AG09319 (cell line): ENCODE measurements around the gene KIAA1755.

Experiments used
- DNase-seq: peaks from one replicate; pipeline ENCODE4 v3.0.0-alpha.2; 2010; ENCODE audit warnings: low read depth; ENCODE audit errors: extremely low read depth
- TF ChIP-seq, protein P1 (sequence below): IDR thresholded peaks from 2 replicates; pipeline ENCODE4 v1.5.1; 2011; ENCODE audit warnings: low read depth, mild to moderate bottlenecking, inconsistent platforms, low read length, moderate library complexity

Gene KIAA1755

DNA sequence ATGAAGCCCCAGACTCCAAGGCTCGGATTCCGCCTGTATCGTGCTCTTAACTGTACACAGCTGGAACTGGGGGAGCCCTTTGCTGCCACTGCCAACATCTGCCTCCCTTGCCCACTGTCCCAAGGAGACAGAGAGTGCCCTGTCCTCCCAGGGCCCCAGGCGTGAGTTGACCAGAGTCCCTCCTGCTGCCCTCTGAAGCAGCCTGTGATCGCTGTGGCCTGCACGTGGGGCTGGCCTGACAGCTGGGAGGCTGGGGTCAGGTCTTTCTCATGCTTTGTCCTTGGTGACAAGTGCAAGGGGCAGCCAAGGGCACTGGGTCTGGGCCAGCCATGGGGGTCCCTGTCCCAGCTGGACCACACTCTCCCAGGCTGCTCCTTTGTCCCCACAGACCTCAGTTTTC is 44.3 kb downstream of the KIAA1755 start:
- no peak for DNase-seq

DNA sequence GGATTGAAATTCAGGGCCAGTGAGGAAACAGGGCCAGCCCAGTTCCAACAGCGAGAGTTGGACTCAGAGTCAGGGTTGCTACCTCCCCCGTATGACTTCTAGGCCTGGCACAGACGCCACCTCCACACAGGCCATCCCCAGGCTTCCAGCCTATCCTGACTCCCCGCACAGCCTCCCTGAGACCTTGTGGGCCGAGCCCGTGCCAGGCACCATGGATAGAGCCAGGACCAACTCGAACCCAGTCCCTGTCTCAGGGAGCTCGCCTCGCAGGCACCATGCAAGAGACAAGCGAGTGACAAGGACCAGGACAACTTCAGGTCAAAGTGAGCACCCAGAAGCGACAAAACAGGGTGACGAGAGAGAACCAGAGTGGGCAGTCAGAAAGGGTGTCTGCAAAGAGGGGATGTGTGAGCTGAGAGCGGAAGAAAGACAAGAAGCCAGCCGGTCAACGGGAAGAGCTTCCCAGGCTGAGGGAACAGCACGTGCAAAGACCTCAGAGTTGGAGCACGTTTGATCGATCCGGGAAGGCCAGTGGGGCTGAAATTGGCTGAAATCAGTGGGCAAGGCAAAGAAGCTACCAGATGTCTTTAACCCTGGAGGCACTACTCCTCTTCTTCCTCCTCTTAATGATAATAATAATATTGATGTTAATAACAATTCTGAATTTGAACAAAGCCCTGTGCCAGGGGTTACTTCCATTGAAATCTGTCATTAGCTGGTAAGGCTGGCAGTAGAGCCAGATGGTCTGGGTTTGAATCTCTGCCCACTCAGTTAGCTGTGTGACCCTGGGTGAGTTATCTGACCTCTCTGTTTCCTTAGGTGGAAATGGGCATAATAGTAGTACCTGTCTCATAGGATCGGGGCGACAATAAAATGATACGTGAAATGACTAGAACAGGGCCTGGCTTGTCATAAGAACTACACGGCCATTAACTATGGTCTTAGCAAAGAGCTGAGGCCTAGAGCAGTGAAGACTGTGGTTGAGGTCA is 45.0 kb downstream of the KIAA1755 start:
- TF ChIP-seq, protein P1, sequence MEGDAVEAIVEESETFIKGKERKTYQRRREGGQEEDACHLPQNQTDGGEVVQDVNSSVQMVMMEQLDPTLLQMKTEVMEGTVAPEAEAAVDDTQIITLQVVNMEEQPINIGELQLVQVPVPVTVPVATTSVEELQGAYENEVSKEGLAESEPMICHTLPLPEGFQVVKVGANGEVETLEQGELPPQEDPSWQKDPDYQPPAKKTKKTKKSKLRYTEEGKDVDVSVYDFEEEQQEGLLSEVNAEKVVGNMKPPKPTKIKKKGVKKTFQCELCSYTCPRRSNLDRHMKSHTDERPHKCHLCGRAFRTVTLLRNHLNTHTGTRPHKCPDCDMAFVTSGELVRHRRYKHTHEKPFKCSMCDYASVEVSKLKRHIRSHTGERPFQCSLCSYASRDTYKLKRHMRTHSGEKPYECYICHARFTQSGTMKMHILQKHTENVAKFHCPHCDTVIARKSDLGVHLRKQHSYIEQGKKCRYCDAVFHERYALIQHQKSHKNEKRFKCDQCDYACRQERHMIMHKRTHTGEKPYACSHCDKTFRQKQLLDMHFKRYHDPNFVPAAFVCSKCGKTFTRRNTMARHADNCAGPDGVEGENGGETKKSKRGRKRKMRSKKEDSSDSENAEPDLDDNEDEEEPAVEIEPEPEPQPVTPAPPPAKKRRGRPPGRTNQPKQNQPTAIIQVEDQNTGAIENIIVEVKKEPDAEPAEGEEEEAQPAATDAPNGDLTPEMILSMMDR = no peak
- DNase-seq = no peak

More for the DNA sequence above, 44.3 kb downstream of the KIAA1755 start:
- TF ChIP-seq, protein P1 = no peak

DNA sequence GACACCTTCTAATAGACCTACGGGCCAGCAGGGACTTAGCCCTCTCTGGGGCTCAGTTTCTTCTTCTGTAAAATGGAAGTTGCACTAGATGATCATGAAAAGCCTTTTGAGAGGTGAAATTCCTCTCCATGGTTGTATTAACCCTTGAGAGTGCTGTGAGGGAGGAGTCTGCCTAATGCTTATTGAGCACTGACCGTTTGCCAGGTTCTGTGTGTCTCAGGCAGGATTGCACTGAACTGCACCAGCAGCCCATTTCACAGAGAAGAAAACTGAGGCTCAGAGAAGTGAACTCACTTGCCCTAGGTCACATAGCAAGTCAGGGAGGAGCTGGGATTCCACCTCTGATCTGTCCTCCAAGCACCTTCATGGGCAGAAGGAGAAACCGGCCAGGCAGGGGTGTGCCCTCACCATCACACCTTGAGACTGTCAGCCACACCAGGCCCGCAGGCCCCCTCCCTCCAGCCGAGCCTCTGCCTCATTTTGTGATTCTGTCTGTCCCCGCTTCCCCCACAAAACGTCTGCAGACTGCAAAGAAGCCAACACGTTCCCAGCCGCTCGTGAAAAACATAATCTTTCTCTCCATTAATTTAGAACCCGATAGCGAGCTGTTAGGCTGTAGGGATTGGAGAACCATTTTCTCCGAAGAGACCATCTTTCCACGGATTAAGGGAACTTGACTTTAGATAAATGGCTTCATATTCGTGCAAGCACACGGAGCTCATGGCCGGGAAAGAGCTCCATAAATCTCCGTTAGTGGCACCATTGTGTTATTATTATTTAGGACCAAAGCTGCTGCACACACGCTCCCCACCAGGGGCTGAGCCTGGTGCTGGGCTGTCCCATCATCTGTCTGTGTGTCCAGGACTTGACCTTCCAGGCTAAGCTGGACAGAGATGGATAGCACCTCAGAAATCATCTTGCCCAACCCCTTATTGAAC is 46.0 kb downstream of the KIAA1755 start:
- no peak for DNase-seq
- TF ChIP-seq, protein P1 = no peak

DNA sequence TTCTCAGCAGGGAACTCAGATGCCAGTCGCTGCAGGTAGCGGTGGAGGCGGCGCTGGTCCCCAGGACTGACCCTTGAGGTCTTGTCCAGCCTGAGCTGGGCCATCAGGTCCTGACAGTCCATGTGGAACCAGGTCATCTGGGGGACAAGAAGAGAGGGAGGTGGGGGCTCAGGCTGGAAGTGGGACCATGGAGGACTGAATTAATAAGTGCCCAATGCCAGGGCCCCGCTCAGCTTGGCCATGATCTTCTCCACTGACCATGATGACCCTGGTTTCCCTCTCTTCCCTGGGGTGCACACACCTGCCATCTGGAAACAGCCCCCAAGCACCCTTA is 47.0 kb downstream of the KIAA1755 start:
- TF ChIP-seq, protein P1 = no peak
- DNase-seq = no peak

DNA sequence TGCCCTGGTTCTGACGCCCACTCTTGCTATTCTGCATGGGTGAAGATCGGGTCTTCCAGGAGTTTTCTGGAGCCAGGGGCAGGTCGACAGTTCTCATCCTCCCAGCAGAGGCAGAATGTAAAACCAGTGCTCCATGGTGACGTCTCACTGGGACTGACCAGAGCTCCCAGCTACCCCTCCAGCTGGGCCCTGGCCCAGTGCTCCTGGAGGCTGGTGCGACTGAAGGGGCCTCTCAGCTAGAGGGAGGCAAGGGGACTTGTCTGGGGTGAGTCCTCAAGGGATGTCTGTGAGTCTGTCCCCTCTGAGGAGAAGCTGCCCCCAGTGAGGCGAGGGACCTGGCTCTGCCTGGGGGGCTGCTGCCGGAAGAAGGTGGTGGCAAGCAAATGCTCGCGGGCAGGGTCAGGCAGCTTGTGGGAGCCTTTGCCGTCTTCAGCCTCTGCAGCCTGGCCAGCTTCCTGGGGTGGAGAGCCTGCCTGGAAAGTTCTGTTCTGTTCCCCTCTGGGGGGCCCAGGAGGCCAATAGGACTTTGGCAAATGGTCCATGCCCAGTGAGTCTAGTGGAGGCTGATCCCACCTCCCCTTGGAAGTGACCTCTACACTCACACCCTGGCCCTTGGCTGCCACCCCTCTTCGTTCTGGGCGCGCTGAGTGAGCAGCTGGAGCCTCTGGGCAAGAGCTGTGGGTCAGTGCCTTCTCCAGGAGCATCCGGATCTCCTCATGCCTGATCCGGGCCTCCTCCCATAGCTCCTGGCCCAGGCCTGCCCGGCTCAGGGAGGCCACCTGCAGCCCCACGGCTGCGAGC is 47.5 kb downstream of the KIAA1755 start:
- DNase-seq = no peak
- TF ChIP-seq, protein P1 = no peak

DNA sequence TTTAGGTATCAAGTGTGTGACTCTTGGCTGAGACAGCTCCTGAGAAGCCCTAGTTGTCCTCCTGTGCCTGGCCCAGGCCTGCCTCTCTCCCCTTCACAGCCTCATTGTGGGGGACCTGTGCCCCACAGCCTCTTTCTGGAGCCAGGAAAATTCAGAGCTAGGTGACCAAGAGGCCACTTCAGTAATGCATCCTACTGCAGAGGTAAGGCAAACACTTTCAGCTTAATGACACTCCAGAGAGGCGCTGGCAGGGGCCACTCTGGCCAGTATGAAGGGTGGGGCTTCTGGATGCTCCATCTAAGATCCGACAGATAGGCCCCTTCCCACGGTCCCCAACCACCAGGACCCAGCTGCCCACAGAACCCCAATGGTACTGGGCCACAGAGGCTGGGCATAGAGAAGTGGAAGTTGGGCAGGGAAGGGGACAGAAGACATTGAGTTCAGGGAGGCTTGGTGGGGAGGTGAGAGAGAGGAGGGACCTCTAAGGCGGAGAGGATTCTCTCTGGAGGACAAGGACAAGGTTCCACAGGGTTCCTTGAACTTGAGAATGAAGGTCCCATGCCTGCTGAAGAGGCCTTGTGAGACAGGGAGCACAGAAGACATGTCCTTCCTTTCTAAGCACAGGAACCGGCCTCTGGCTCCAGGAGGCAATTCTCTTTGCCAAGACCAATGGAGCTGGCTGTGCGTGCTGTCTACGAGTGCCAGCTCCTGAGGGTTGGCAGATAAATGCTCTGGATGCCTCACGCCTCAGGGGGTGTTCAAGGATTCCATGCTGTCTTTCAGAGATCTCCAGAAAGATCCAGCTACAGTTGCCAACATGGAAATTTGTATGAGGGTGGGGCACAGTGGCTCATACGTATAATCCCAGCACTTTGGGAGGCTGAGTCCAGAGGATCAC is 49.1 kb downstream of the KIAA1755 start:
- TF ChIP-seq, protein P1 = no peak

More for the DNA sequence above, 49.1 kb downstream of the KIAA1755 start:
- no peak for DNase-seq
